NCI-H2029 (cell line): ENCODE results near the gene SUPT6H.

ENCODE experiments used
- DNase-seq: peaks from one replicate; lab custom pipeline; 2025; lab: John Stamatoyannopoulos, UW

Gene SUPT6H

DNA sequence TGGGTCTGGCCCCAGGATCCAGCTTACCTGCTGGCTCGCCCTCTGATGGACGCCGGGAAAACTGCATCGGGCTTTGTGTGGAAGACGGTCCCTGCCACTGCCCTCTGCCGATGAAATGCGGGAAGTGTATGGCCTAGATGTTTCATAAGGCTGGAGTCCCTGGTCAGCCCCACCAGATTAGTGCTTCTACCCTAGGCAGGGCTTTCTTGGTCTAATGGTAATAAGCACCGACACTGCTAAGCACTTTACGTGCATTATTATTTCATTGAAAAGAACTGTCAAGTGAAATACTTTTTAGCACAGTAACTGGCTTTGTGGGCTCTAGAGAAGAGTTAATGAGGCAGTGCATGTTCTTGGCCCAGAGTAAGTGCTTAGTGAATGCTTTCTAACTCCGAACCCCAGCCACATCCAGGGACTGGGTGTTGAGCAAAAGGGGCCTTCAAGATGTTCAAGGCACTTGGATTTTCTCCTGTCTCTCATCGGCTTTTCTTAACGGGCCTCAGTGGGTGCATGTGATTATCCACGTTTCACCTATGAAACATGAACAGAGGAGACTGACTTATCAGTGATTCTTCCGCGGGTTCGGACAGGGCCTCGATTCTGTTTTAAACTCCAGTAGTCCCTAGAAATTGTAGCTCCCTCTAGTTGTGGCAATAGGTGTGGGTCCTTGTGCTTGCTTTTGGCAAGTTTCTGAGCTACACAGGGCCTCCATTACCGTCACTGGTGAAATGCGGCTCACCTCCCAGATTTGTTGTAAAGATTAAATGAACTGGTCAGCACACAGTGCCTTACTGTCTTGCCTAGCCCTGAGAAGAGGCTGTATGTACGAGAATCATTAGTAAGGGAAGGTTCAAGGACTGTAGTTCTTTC, 88.4 kb downstream of the SUPT6H start:
- peak; percentile 85 for DNase-seq

DNA sequence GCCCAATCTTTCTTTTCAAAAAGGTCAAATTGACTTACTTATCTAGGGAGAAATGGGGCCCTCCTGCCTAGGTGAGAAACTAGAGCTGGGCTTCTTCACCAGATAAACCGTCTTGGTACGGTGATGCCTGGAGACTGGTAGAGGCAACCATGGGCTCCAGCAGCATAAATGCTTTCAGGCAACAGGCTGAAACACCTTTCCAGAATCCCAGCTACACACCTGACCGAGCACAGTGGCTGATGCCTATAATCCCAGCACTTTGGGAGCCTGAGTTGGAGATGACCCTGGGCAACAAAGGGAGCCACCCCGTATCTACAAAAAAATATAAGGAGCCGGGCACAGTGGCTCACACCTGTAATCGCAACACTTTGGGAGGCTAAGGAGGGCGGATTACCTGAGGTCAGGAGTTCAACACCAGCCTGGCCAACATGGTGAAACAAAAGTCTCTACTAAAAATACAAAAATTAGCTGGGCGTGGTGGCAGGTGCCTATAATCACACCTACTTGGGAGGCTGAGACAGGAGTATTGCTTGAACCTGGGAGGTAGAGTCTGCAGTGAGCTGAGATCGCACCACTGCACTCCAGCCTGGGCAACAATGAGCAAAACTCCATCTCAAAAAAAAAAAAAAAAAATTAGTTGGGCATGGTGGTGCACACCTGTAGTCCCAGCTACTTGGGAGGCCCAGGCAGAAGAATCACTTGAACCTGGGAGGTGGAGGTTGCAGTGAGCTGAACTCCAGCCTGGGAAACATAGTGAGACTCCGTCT, 89.8 kb downstream of the SUPT6H start:
- DNase-seq: no peak
